GM13976 (cell line): ENCODE results near the gene CNNM4.

Experiments
- DNase-seq: peaks from one replicate; pipeline ENCODE4 v3.0.0; 2012; ENCODE audit warnings: low spot score
- in situ Hi-C: fragments of 300-500 bp; cut with MboI; formaldehyde crosslinking; loops from one replicate; pipeline ENCODE4 v1.12.0; 2022; ENCODE audit warnings: low sequenced_read_pairs, mixed read lengths, inconsistent platforms; ENCODE audit not compliant: unreplicated experiment
- TF ChIP-seq, protein P1 (sequence below): IDR thresholded peaks from 2 replicates; pipeline ENCODE4 v1.5.1; 2012; ENCODE audit warnings: borderline replicate concordance, mild to moderate bottlenecking; ENCODE audit not compliant: insufficient read depth; ENCODE audit errors: extremely low read depth, missing control alignments, control extremely low read depth

The CNNM4 gene

DNA sequence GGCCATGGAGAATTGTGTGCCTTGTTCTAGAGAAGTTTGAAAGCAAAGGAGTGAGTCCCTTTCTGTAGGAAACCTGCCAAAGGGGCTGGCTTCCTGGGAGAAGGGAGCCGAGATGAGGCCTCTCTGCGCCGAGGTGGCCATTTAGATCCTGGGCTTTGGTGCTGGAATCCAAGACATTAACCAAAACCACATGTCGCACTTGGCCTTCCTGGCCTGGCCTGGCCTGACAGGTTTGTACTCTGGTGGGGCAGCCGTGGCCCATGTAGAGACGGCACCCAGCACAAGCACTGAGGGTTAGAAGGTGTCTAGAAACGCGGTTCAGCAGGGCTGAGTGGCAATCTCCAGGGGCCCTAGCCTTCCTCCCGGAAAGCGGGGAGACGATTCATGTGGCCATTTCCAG is 62.5 kb downstream of the CNNM4 start:
- TF ChIP-seq, protein P1, sequence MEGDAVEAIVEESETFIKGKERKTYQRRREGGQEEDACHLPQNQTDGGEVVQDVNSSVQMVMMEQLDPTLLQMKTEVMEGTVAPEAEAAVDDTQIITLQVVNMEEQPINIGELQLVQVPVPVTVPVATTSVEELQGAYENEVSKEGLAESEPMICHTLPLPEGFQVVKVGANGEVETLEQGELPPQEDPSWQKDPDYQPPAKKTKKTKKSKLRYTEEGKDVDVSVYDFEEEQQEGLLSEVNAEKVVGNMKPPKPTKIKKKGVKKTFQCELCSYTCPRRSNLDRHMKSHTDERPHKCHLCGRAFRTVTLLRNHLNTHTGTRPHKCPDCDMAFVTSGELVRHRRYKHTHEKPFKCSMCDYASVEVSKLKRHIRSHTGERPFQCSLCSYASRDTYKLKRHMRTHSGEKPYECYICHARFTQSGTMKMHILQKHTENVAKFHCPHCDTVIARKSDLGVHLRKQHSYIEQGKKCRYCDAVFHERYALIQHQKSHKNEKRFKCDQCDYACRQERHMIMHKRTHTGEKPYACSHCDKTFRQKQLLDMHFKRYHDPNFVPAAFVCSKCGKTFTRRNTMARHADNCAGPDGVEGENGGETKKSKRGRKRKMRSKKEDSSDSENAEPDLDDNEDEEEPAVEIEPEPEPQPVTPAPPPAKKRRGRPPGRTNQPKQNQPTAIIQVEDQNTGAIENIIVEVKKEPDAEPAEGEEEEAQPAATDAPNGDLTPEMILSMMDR: no peak
- in situ Hi-C loops: no loop called here

DNA sequence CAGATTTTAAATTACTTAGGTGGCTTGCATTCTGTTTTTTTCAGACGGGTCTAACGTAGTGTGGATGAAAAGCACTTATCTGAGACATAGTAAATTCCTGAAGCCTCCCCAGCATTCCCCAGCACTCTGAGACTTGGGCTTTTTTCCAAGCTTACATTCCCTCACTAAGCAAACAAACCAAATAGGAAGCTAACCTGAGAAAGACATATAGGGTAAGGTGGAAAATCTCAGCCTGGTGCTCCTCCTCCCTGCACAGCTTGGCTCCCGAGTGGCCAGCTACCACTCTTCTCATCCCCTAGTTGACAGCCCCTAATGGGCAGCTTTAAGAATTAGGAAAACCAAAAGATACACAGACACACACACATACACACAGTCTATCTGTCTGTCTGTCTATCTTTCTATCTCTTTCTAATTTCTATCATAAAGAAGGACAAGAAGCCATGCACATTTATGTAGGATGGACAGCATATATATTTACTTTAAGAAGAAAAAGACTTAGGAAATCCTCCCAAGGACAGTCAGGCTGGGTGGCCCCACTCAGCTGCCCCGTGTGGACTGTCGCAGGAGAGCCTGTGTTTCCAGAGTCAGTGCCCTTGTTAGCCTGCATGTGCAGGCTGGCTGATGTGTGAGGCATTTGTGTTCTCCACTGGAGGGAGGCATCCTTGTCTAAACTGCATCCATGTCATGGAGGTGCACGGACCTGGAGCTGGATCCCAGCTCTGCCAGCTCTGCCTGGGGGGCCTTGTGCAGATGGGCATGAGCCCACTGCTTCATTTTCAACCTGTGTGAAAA is 63.6 kb downstream of the CNNM4 start:
- DNase-seq: no peak
- TF ChIP-seq, protein P1: no peak
- in situ Hi-C loops: no loop called here

More for the DNA sequence above, 62.5 kb downstream of the CNNM4 start:
- no peak for DNase-seq

DNA sequence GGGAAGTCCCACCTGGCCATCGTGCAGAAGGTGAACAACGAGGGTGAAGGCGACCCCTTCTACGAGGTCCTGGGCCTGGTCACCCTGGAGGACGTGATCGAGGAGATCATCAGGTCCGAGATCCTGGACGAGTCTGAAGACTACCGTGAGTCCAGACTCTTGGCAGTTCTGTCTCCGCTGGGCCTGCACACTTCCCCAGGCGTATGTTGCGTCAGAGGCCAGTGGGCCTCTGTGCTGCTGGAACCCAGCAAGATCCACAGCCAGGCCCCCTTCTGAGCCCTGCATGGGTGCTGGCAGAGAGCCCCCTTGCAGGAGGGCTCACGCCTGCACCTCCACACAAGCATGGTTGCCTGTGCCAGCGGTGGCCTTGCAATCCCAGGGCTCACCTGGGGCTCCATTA is 64.4 kb downstream of the CNNM4 start:
- no peak for DNase-seq
- TF ChIP-seq, protein P1: no peak
- in situ Hi-C loops: no loop called here

GRCh38 chr2:96826546-96827278 is 66.0 kb downstream of the CNNM4 start:
- TF ChIP-seq, protein P1: no peak
- DNase-seq: no peak
- in situ Hi-C loops: no loop called here

DNA sequence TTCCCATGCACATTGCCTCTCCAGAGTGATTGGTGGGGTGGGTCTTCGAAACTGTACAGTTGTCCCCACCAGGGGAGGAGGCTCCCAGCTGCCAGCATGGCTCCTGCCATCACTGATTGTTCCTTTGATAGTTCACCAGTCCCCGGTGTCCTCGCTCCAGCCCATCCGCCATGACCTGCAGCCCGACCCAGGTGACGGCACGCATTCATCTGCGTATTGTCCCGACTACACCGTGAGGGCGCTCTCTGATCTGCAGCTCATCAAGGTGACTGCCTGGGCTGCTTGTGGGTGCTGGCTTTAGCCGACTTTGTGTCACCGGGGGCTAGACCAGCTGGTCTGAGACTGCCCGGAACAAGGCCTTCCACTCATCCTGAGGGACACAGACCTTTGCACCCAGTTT is 67.7 kb downstream of the CNNM4 start:
- TF ChIP-seq, protein P1: no peak
- in situ Hi-C loops: no loop called here

DNA sequence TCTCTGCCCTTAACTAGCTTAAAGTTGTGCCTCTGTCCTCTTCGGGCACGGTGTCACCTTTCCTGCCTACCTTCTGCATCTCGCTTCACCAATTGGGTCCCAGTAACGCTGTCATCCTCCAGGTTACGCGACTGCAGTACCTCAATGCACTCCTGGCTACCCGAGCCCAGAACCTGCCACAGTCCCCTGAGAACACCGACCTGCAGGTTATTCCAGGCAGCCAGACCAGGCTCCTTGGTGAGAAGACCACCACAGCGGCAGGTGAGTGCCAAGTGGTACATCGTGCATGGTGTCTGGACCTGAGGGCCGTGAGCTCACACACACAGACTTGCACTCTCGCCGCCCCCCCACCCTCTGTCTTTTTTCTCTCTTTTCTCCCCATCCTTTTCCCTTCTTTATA is 68.2 kb downstream of the CNNM4 start:
- in situ Hi-C loops: no loop called here
- TF ChIP-seq, protein P1: no peak
- DNase-seq: no peak

More for the DNA sequence above, 67.7 kb downstream of the CNNM4 start:
- DNase-seq: no peak
